Measurements from ENCODE around the gene RNF169.
"Not testable (repeated sequence)": the region's sequence is repeated elsewhere in the genome, so short reads cannot be mapped to it uniquely, and the experiment has no call there.

The RNF169 gene

GRCh38 chr11:74730571-74731260 is 17.9 kb upstream of the RNF169 start:
- DNase-seq, result no peak

- DNase-seq, result no peak
Observed at GRCh38 chr11:74731301-74732094, 17.2 kb upstream of the RNF169 start, which contains the start of gene CHRDL2. Gene CHRDL2, minus strand, starts transcription at chr11:74731426. Its CDS starts 538 bp downstream, at chr11:74730888.

- no peak for DNase-seq
Observed at GRCh38 chr11:74734559-74734925, 14.1 kb upstream of the RNF169 start.

GRCh38 chr11:74735365-74735928 is 13.2 kb upstream of the RNF169 start:
- no peak for DNase-seq

- no peak for DNase-seq
Observed at GRCh38 chr11:74736031-74736430, 12.6 kb upstream of the RNF169 start.

- DNase-seq, result peak in 4 of 5 donors; percentile 22 to 44 (median 33)
Observed at GRCh38 chr11:74739546-74740270, 8.9 kb upstream of the RNF169 start.

- DNase-seq, result no peak
Observed at GRCh38 chr11:74742070-74742469, 6.6 kb upstream of the RNF169 start.

GRCh38 chr11:74743640-74744039 is 5.0 kb upstream of the RNF169 start:
- DNase-seq, result no peak

GRCh38 chr11:74744277-74744676 is 4.4 kb upstream of the RNF169 start:
- no peak for DNase-seq

- no peak for DNase-seq
Observed at GRCh38 chr11:74746868-74747267, 1.8 kb upstream of the RNF169 start.

GRCh38 chr11:74749127-74749964 is 697 bp downstream of the RNF169 start:
- DNase-seq, result peak; percentile 17 to 51 (median 24)

- DNase-seq, result no peak
Observed at GRCh38 chr11:74749965-74750296, 1.3 kb downstream of the RNF169 start.

GRCh38 chr11:74750598-74750997 is 1.9 kb downstream of the RNF169 start:
- not testable (repeated sequence) for DNase-seq

- no peak for DNase-seq
Observed at GRCh38 chr11:74751303-74751702, 2.7 kb downstream of the RNF169 start.

GRCh38 chr11:74754507-74755252 is 6.0 kb downstream of the RNF169 start:
- no peak for DNase-seq

- DNase-seq, result no peak
Observed at GRCh38 chr11:74755395-74755995, 6.8 kb downstream of the RNF169 start.

GRCh38 chr11:74756571-74756970 is 7.9 kb downstream of the RNF169 start:
- DNase-seq, result no peak

- DNase-seq, result no peak
Observed at GRCh38 chr11:74766905-74767304, 18.3 kb downstream of the RNF169 start.

- DNase-seq, result peak in 1 of 5 donors; percentile 43
Observed at GRCh38 chr11:74768172-74768651, 19.6 kb downstream of the RNF169 start.

GRCh38 chr11:74769055-74769707 is 20.5 kb downstream of the RNF169 start:
- no peak for DNase-seq

All from T-helper 1 cell (primary cell).